ENCODE results near the gene SLC16A2. TPM values are rescaled to one million over a fixed set of nuclear protein-coding genes. Genes with fewer than 3 reads are reported as not detected.

SLC16A2 gene
- total RNA-seq, 2 experiments from 2014 or later = 0.36 TPM

DNA sequence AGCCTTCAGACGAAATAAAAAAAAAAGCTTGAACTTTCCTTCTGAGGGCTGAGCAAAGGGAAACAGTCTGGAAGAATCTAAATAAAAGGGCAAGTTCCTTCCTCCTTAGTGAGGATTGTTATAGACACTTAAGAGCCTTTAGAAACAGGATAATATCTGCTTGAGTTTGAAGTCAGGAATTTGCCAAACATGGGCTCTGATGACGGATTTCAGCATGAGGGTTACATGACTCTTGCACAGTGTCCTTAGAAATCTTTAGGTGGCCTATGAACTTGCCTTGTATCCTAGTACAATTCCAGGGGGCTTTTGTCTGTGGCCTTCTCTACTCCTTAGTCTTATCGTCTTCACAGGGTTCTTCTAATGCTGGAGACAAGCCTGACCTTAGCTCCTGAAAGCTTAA lies 99.0 kb downstream of the SLC16A2 start:
- intact Hi-C loops (cut with micrococcal nuclease) = no loop called here
- POLR2A ChIA-PET = no interaction called here
- no peak overlapping the region for H3K4me3 Mint-ChIP-seq

DNA sequence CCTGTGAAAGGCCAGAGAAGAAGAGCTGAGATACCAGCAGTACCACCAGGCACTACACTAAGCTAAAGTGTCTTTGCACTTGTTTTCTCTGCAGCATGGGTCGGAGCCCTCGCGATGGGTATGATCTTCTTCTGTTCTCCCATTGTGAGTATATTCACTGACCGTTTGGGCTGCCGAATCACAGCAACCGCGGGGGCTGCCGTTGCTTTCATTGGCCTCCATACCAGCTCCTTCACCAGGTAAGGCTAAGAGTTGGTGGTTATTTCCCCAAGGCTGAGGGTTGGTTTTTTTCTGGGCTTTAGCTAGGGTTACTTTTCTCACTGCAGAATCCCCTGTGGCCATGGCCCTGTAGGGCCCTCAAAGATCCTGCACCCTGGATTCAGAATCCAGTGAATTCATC lies 99.6 kb downstream of the SLC16A2 start:
- intact Hi-C loops (cut with micrococcal nuclease) = no loop called here
- no peaks in the 10 kb centered on the region for H3K36me3 Mint-ChIP-seq (ENCODE audit: low read depth)

More for the DNA sequence above, 99.0 kb downstream of the SLC16A2 start:
- no peaks in the 10 kb centered on the region for H3K4me1 Mint-ChIP-seq (ENCODE audit: low read depth)
- no peak overlapping the region for H3K27ac Mint-ChIP-seq
- no peaks in the 10 kb centered on the region for H3K9me3 Mint-ChIP-seq
- no peaks in the 10 kb centered on the region for H3K36me3 Mint-ChIP-seq (ENCODE audit: low read depth)
- no peak for TF ChIP-seq CTCF (IDR thresholded peaks at IDR 0.05)
- no peaks in the 10 kb centered on the region for H3K27me3 Mint-ChIP-seq
- ATAC-seq (no peak), DNase-seq (no peak)
- CTCF ChIA-PET = no interaction called here

GRCh38 chrX:74521961-74522751 lies 100.9 kb downstream of the SLC16A2 start:
- Mint-ChIP-seq H3K27me3 (no peaks in the 10 kb centered on the region), H3K27ac (no peak overlapping the region), H3K9me3 (no peaks in the 10 kb centered on the region), H3K36me3 (ENCODE audit: low read depth) (no peaks in the 10 kb centered on the region), H3K4me1 (ENCODE audit: low read depth) (no peaks in the 10 kb centered on the region), H3K4me3 (no peak overlapping the region)
- TF ChIP-seq CTCF (IDR thresholded peaks at IDR 0.05) = no peak
- intact Hi-C loops (cut with micrococcal nuclease) = no loop called here
- CTCF ChIA-PET = interaction anchor here (0.9 kb wide), 1 partner anchor 13 kb away, joined by 3 read pairs; no protein-coding TSS in a partner anchor
- DNase-seq (no peak), ATAC-seq (no peak)
- POLR2A ChIA-PET = no interaction called here

More for the DNA sequence above, 99.6 kb downstream of the SLC16A2 start:
- Mint-ChIP-seq H3K27ac (no peak overlapping the region), H3K27me3 (no peaks in the 10 kb centered on the region), H3K4me1 (ENCODE audit: low read depth) (no peaks in the 10 kb centered on the region), H3K9me3 (no peaks in the 10 kb centered on the region), H3K4me3 (no peak overlapping the region)
- DNase-seq (no peak), ATAC-seq (no peak)
- ChIA-PET POLR2A (no interaction called here), CTCF (no interaction called here)
- no peak for TF ChIP-seq CTCF (IDR thresholded peaks at IDR 0.05)

GRCh38 chrX:74523224-74523623 lies 101.9 kb downstream of the SLC16A2 start:
- intact Hi-C loops (cut with micrococcal nuclease) = no loop called here
- H3K27me3 Mint-ChIP-seq = no peaks in the 10 kb centered on the region
- no peaks in the 10 kb centered on the region for H3K36me3 Mint-ChIP-seq (ENCODE audit: low read depth)
- no peaks in the 10 kb centered on the region for H3K4me1 Mint-ChIP-seq (ENCODE audit: low read depth)
- ChIA-PET CTCF (interaction anchor here (0.9 kb wide), 1 partner anchor 12 kb away, joined by 3 read pairs; no protein-coding TSS in a partner anchor), POLR2A (no interaction called here)
- H3K9me3 Mint-ChIP-seq = no peaks in the 10 kb centered on the region
- ATAC-seq (no peak), DNase-seq (no peak)
- no peak overlapping the region for H3K4me3 Mint-ChIP-seq
- H3K27ac Mint-ChIP-seq = no peak overlapping the region
- no peak for TF ChIP-seq CTCF (IDR thresholded peaks at IDR 0.05)

DNA sequence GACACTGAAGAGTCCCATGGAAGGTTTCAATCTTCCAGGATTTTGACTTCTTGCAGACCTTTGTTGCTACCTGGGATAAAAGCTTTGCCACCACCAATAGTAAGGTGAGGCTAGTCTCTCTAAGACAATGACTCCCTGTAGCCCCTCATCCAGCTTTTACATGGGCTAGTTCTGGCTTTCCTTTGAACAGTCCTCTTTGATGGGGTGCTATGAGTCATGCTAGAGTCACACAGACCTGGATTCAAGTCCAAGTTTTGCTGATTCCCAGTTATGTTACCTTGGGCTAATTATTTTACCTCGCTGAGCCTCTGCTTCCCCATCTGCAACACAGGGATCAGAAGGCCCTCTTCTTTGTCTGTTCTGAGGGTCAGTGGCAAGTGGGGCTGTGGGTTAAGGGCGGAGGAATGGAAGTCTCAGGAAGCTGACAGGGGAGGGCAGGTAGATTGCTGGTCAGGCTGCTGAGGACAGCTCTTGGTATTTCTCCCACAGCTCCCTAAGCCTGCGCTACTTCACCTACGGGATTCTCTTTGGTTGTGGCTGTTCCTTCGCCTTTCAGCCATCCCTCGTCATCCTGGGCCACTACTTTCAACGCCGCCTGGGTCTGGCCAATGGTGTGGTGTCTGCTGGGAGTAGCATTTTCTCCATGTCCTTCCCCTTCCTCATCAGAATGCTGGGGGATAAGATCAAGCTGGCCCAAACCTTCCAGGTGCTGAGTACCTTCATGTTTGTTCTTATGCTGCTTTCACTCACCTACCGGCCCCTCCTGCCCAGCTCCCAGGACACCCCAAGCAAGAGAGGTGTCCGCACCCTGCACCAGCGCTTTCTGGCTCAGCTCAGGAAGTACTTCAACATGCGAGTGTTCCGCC lies 102.8 kb downstream of the SLC16A2 start:
- Mint-ChIP-seq H3K27me3 (no peaks in the 10 kb centered on the region), H3K4me1 (ENCODE audit: low read depth) (no peaks in the 10 kb centered on the region), H3K4me3 (no peak overlapping the region), H3K36me3 (ENCODE audit: low read depth) (no peaks in the 10 kb centered on the region), H3K9me3 (no peaks in the 10 kb centered on the region), H3K27ac (no peak overlapping the region)
- ChIA-PET CTCF (interaction anchor here (0.9 kb wide), 1 partner anchor 28 kb away, joined by 3 read pairs; no protein-coding TSS in a partner anchor), POLR2A (no interaction called here)
- intact Hi-C loops (cut with micrococcal nuclease) = no loop called here
- DNase-seq (no peak), ATAC-seq (no peak)
- TF ChIP-seq CTCF (IDR thresholded peaks at IDR 0.05) = no peak

Measured in activated CD8-positive, alpha-beta T cell treated with anti-CD3 and anti-CD28 coated beads for 36 hours (primary cell).